Prostate gland (tissue), 2 donors: ENCODE results near the gene XIRP1. TPM values are rescaled to one million over a fixed set of nuclear protein-coding genes. Genes with fewer than 3 reads are reported as not detected.

Source experiments
- DNase-seq: peaks from one replicate; pipeline ENCODE4 v3.0.0-alpha.2; 2019; ENCODE audit warnings: low spot score
- H3K27ac ChIP-seq, 2 donors: fragments of 200-600 bp; sonication (generic); 2 replicates each; pipeline ENCODE4 v1.5.1; 2017 to 2019
- H3K27me3 ChIP-seq: fragments of 200-600 bp; sonication (generic); replicated peaks from 2 replicates; pipeline ENCODE4 v1.5.1; 2019; ENCODE audit not compliant: insufficient read depth
- H3K36me3 ChIP-seq, 2 donors: fragments of 200-600 bp; sonication (generic); 1 replicate in 1 of 2; 2 replicates in 1 of 2; pipeline versions ENCODE4 v1.5.1 to v1.8.1; 2017 to 2019
- H3K4me1 ChIP-seq: fragments of 200-600 bp; sonication (generic); replicated peaks from 2 replicates; pipeline ENCODE4 v1.5.1; 2019
- H3K4me3 ChIP-seq, 2 donors: fragments of 200-600 bp; sonication (generic); 2 replicates each; pipeline ENCODE4 v1.5.1; 2017 to 2019
- H3K9me3 ChIP-seq: fragments of 200-600 bp; sonication (generic); 2 replicates; pipeline ENCODE4 v1.5.1; 2017
- POLR2A ChIP-seq: fragments of 450-650 bp; IDR thresholded peaks from one replicate; pipeline ENCODE4 v1.6.1; 2016; ENCODE audit warnings: antibody characterized with exemption, mild to moderate bottlenecking
- POLR2AphosphoS5 ChIP-seq: sonication (generic); formaldehyde crosslinking; IDR thresholded peaks from one replicate; pipeline ENCODE4 v1.6.1; 2017; ENCODE audit warnings: antibody characterized with exemption
- WGBS: methylation state at CpG from one replicate; pipeline ENCODE4 v1.1.5; 2018; 5-methylcytosine and 5-hydroxymethylcytosine counted together
- intact Hi-C: fragments of 100-400 bp; cut with DNase I; formaldehyde crosslinking; loops from one replicate; pipeline ENCODE4 v1.14.2; 2022
- total RNA-seq, 2 donors: library from RNA; depleted of rRNA; stranded (reverse); fragments of >200 nt; gene quantifications; one replicate each; pipeline ENCODE4 v1.1.0, GENCODE V29; 2016
- TF ChIP-seq, protein P1 (sequence below), 4 experiments: fragments of 200-600 bp in 2 of 4; fragments of 450-650 bp in 2 of 4; sonication (generic) in 2 of 4; IDR thresholded peaks; 1 replicate in 3 of 4; 2 replicates in 1 of 4; pipeline ENCODE4 v1.5.1; 2016 to 2019; ENCODE audit warnings: antibody characterized with exemption in 4 of 4, mild to moderate bottlenecking in 2 of 4, moderate library complexity in 2 of 4

Gene XIRP1
- total RNA-seq, 2 donors from 2014 or later, result 0.40 to 2.2 TPM

GRCh38 chr3:39219702-39220101 lies 27.3 kb upstream of the XIRP1 start:
- H3K36me3 ChIP-seq, result no peaks in the 10 kb centered on the region
- H3K9me3 ChIP-seq, result no peaks in the 10 kb centered on the region
- TF ChIP-seq POLR2A (no peak), POLR2AphosphoS5 (no peak)
- TF ChIP-seq, protein P1, sequence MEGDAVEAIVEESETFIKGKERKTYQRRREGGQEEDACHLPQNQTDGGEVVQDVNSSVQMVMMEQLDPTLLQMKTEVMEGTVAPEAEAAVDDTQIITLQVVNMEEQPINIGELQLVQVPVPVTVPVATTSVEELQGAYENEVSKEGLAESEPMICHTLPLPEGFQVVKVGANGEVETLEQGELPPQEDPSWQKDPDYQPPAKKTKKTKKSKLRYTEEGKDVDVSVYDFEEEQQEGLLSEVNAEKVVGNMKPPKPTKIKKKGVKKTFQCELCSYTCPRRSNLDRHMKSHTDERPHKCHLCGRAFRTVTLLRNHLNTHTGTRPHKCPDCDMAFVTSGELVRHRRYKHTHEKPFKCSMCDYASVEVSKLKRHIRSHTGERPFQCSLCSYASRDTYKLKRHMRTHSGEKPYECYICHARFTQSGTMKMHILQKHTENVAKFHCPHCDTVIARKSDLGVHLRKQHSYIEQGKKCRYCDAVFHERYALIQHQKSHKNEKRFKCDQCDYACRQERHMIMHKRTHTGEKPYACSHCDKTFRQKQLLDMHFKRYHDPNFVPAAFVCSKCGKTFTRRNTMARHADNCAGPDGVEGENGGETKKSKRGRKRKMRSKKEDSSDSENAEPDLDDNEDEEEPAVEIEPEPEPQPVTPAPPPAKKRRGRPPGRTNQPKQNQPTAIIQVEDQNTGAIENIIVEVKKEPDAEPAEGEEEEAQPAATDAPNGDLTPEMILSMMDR (IDR thresholded peaks at IDR 0.05), result no peak
- H3K4me3 ChIP-seq, result no peak overlapping the region
- no peaks in the 10 kb centered on the region for H3K4me1 ChIP-seq
- intact Hi-C loops, result no loop called here
- 89% methylated on average over 3 of the region's 3 CpGs for WGBS
- H3K27ac ChIP-seq, result no peak overlapping the region
- H3K27me3 ChIP-seq, result no peaks in the 10 kb centered on the region
- no peak for DNase-seq

DNA sequence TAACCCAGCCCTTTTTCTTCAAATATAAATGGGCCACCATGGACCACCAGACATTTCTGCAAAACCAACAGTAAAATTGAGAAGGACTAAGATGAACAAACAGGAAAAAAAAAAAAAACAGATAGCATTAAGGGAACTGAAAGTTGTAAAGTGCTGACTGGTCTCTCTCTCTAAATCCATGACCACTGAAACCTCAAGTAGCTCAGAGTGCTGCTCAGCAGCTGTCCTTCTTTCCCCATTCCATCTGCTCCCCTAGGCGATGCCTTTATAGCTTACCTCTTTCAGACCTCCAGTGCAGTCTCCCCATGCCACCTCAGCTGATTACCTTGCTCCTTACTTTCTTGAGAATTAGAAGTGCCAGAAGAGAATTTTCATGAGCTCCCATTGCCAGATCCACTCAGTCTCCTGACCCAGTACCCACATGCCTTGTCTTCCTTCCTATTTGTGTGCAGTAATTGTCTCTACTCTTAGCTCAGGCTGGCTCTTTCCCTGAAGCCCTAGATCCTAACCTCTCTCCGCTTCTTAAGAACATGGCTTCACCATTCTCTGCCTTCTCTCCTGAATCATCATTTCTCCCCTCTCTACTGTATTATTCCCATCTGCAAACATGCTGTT lies 23.9 kb upstream of the XIRP1 start:
- Histone ChIP-seq H3K27me3 (no peaks in the 10 kb centered on the region), H3K9me3 (no peaks in the 10 kb centered on the region), H3K36me3 (no peaks in the 10 kb centered on the region), H3K4me3 (no peak overlapping the region), H3K4me1 (no peaks in the 10 kb centered on the region), H3K27ac (no peak overlapping the region)
- TF ChIP-seq POLR2AphosphoS5 (no peak), POLR2A (no peak)
- TF ChIP-seq, protein P1 (IDR thresholded peaks at IDR 0.05), result no peak
- WGBS, result 83% methylated on average over 2 of the region's 2 CpGs
- no peak for DNase-seq
- intact Hi-C loops, result no loop called here

DNA sequence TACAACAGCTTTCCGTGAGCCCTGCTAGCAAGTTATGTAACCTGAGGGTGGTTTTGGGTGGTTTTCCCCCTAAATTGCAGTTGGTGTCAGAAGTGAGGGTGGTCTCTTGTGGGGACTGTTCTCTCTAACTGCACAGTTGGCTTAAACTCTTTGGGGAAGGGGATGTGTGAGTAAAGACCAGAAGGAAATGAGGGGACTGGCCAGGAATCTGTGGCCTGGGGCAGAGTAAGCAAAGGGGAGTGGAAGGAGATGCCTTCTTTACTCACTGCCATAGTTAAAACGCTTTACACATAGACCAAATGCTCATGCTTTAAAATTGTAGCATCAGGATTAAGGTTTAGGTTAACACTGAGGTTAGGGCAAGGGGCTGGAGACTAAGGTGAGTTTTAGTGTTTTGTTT lies 21.2 kb upstream of the XIRP1 start:
- H3K4me1 ChIP-seq, result no peaks in the 10 kb centered on the region
- no peaks in the 10 kb centered on the region for H3K9me3 ChIP-seq
- no peak overlapping the region for H3K27ac ChIP-seq
- no peaks in the 10 kb centered on the region for H3K27me3 ChIP-seq
- no peaks in the 10 kb centered on the region for H3K36me3 ChIP-seq
- intact Hi-C loops, result no loop called here
- WGBS, result 42% methylated on average over 2 of the region's 2 CpGs
- no peak overlapping the region for H3K4me3 ChIP-seq
- TF ChIP-seq, protein P1 (IDR thresholded peaks at IDR 0.05), result no peak
- TF ChIP-seq POLR2AphosphoS5 (no peak), POLR2A (no peak)
- no peak for DNase-seq

GRCh38 chr3:39212665-39213064 lies 20.3 kb upstream of the XIRP1 start:
- no peak overlapping the region for H3K4me3 ChIP-seq
- no peaks in the 10 kb centered on the region for H3K36me3 ChIP-seq
- no peak overlapping the region for H3K27ac ChIP-seq
- intact Hi-C loops, result no loop called here
- 100% methylated on average over 1 of the region's 1 CpG for WGBS
- TF ChIP-seq, protein P1 (IDR thresholded peaks at IDR 0.05), result no peak
- no peak for TF ChIP-seq POLR2AphosphoS5
- no peak for TF ChIP-seq POLR2A
- no peaks in the 10 kb centered on the region for H3K9me3 ChIP-seq
- no peaks in the 10 kb centered on the region for H3K27me3 ChIP-seq
- DNase-seq, result no peak
- no peaks in the 10 kb centered on the region for H3K4me1 ChIP-seq
